ENCODE data around the gene SULT4A1.
"Not testable (repeated sequence)": the region's sequence is repeated elsewhere in the genome, so short reads cannot be mapped to it uniquely, and the experiment has no call there.

SULT4A1 gene

DNA sequence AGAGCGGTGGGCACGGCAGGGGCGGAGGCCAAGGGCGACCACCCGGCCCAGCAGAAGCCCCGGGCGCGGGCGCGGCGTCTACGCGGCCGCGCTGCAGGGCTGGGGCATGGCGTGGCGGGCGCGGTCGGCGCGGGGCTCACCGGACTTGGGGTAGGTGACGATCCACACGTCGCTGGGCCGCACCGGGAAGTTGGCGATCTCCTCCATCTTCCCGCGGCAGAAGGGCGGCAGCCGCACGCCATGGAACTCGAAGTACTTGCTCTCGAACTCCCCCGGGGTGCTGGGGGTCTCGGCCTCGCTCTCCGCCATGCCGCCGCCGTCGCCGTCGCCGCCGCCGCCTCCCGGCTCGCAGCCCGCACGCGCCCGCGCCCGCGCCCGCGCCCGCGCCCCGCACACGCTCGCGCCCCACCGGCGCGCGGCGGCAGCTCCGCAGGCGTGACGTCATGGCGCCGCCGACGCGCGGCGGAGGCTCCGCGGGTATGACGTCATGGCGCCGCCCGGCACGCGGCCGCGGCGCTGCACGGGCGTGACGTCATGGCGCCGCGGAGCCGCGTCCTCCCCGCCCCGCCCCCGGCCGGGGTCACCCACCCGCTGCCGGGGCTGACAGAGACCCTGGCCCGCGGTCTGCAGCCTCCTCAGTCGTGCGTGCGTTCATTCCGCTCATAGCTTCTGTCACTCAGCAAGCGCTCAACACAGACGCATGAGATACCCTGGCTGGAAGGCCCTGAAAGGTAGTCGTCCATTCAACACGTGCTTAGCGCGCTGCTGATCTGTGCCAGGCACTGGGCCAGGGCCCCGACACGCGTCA, at the start of gene SULT4A1:
TSS of gene SULT4A1 (minus strand) at position 440 of the 808 bp plus-strand sequence. CDS start at position 309, 131 bp downstream.
- no peak for DNase-seq

- DNase-seq, result no peak
Observed at GRCh38 chr22:43911351-43911750, 49.0 kb upstream of the SULT4A1 start.

- DNase-seq, result no peak
Observed at GRCh38 chr22:43910178-43910695, 47.9 kb upstream of the SULT4A1 start.

- no peak for DNase-seq
Observed at GRCh38 chr22:43909708-43910107, 47.4 kb upstream of the SULT4A1 start.

GRCh38 chr22:43905681-43906080, 43.4 kb upstream of the SULT4A1 start:
- DNase-seq, result no peak

DNA sequence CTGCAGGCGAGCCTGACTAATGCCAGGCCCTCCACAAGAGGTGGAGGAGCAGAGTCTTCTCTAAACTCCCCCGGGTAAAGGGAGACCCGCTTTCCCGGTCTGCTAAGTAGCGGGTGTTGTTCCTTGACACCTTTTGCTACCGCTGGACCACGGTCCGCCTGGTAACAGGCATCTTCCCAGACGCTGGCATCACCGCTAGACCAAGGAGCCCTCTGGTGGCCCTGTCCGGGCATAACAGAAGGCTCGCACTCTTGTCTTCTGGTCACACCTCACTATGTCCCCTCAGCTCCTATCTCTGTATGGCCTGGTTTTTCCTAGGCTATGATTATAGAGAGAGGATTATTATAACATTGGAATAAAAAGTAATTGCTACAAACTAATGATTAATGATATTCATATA, 42.1 kb upstream of the SULT4A1 start:
- DNase-seq, result not testable (repeated sequence)

GRCh38 chr22:43903033-43903432, 40.7 kb upstream of the SULT4A1 start:
- not testable (repeated sequence) for DNase-seq

DNA sequence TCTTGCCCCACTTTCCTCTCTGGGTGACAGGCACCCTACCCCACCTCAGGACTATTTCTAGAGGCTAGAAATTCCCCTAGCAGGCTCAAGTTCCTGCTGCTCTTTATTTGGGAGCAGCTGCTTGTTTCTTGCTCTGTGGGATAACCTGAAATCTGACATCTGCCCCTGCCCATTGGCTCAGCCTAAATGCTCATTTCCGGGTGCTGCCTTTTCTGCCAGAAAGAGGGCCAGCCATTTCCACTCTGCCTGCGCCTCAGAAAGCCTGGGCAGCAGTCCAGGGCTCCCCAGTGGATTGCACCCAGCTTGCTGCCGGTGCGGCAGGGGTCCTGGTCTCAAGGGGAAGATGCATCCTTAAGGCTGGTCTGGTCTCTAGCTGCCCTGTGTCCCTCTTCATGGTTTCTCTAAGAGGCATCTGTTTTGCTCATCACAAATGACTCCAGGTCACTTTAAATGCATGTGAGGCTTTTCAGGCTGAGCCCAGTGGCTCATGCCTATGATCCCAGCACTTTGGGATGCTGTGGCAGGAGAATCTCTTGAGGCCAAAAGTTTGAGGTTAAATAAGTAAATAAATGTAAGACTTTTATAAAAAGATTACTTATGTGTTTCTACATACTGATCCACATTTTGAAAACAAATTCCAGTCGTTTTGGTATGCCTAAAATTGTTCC, 39.8 kb upstream of the SULT4A1 start:
- DNase-seq, result no peak

GRCh38 chr22:43900206-43900605, 37.9 kb upstream of the SULT4A1 start:
- DNase-seq, result no peak

DNA sequence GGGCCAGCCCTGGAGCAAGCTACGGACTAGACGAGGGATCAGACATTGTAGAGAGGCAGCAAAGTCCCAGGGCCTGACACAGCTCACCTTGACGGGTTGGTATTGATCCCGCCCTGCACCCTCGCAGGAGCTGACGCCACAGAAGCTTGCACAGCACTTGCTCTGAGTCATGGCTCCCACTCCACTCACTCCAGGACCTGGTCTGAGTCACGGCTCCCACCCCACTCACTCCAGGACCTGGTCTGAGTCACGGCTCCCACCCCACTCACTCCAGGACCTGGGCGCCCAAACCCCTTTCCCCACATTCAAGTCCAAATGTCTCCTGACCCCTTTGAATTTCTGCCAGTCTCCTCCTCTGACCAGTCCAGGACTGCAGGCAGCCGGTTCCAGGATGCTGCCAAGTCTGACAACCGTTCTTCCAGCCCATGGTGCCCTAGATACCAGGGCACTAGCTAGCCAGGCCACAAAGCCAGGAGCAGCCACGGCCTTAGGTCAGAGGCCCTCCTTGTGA, 35.5 kb upstream of the SULT4A1 start:
- no peak for DNase-seq

DNA sequence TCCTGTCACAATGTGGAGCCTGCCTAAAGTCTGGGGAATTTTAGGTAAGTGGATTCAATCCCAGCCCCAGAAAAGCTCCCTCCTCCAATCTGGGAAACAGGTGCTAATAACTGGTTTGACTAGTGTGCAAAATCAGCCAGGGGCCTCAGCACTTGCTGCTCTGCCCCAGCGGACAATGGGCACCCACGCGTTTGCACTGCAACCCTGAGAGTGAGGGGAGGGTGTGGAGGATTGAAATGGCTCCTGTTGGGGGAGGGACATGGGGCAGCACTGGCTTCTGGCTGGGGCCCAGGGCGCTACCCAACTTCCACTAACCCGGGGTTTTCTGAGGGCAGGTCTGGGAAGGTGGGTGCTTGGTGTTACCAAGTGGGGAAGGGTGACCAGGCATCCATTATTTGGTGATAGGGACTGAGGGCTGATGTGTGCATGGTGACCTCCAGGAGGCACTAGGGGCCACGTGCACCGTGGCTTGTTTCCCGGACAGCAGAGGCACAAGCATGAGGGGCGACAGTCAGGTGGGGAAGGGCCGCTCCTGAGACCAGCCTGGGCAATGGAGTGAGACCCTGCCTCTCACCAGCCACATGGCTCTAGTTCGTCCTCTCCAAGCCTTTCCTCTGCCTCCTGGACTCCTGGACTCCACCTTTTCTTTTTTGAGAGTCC, 33.8 kb upstream of the SULT4A1 start:
- DNase-seq, result no peak

- no peak for DNase-seq
Observed at GRCh38 chr22:43894122-43894521, 31.8 kb upstream of the SULT4A1 start.

DNA sequence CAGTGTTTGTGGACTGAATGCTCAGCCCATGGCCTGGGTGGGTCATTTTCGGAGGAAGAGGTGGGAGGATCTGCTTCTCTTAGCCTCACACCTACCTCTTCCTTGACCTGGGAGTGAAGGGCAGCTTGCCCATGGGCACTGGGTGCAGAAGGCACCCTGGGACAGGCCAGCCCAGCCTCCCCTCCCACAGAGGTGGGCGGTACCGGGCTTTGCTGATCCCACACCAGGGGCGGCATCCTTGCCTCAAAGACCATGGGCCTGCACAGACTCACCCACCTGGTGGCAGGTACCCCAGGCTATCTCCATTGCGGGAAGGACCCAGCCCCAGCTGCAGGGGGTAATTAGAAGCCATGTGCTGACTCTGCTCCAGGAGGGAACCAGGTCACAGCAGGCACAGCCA, 31.0 kb upstream of the SULT4A1 start:
- DNase-seq, result no peak

DNA sequence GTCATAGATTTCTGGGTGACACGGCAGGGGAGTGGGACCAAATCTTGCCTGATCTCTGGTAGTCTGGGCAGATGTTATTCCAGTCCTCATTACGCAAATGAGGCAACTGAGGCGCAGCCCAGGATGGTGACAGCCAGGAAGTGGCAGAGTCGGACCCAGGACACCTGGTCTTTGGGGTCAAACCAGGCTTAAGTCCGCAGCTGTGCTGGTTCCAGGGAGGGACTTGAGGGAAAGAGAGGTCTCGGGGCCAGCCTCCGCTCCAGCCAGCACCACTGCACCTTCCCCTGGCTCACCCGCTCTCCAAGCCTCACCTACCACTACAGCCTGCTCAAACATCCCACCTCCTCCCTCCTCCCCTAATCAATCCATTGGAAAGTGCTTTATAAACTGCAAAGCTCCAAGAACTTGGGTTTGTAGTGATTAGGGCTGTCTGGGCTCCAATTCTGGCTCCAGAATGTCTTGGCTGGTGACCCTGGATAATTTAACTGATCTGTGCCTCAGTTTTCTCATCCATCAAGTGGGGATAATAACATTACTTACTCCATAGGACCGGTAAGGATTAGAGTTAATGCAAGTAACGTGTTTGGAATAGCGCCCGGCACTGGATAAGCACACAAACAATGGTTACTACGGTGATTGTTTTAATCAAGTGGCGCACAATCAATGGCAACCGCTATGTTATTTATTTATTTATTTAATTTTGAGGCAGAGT, 30.0 kb upstream of the SULT4A1 start:
- no peak for DNase-seq

- no peak for DNase-seq
Observed at GRCh38 chr22:43891360-43892182, 29.3 kb upstream of the SULT4A1 start, which contains the start of gene PNPLA5. Gene PNPLA5, minus strand, starts transcription at chr22:43892013. Its CDS starts 133 bp downstream, at chr22:43891880.

- no peak for DNase-seq
Observed at GRCh38 chr22:43890901-43891331, 28.6 kb upstream of the SULT4A1 start.

DNA sequence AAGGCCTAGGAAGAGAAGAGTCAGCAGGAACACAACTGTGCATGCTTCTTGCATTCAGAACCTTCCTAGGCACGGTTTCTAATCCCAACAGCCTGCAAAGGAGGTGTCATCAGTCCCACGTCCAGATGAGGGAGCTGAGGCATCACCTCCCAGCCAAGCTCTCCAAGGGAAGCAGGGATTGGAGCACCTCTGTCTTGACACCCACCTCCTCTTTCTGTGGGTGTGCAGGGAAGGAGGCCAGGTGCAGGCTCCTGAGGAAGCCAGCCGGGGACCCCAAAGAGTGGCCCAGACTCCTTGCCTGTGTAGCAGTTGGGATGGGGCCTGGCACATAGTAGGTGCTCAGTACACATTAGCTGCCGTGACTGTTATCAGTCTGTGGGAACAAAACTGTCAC, 27.5 kb upstream of the SULT4A1 start:
- DNase-seq, result peak; percentile 74

DNA sequence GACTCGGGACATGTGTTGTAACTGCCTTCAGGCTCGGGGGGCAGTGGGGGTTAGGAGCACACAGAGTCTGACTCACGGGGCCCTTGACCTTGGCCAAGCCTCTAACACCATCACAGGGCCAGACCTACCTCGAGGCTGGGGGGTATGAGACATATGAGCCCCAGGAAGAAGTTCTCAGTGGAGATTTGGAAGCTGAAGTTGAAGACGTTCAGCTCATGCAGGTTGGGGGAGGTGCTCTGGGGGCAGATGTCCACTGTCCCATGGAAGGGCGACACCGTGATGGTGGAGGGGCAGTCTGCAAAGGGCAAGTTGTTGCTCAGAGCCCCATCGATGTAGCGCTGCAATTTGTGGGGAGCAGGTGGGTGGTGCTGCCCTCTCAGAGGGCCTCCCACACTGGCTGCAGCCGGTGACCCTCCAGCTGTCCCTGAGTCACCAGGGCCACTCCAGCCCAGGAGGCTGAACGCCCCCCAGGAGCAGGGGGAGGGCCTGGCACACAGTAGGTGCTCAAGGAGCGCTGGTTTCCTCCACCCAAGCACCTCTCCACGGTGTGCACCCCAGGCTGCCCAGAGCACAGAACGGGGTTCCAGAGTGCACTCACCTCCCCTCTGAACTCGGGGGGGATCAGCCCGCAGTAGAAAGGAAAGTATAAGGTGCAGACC, 27.0 kb upstream of the SULT4A1 start:
- peak; percentile 2 for DNase-seq

DNA sequence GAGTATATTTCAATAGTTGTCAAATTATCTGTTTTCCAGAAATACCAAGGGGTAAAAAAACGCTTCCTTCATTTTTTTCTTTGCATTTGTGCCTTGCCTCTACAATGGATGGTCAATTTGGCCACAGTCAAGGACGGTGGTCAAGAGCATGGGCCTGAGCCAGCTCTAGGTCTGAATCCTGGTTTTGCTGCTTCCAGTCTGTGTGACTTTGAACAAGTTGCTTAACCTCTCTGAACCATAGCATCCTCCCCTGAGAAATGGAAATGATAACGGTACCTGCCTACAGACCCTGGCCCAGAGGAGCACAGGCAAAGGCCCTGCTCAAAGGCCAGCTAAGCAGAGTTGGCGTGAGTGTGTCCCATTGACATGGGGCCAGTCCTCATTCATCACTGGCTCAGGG, 26.4 kb upstream of the SULT4A1 start:
- peak; percentile 5 for DNase-seq

GRCh38 chr22:43887391-43887790, 25.1 kb upstream of the SULT4A1 start:
- peak; percentile 8 for DNase-seq

DNA sequence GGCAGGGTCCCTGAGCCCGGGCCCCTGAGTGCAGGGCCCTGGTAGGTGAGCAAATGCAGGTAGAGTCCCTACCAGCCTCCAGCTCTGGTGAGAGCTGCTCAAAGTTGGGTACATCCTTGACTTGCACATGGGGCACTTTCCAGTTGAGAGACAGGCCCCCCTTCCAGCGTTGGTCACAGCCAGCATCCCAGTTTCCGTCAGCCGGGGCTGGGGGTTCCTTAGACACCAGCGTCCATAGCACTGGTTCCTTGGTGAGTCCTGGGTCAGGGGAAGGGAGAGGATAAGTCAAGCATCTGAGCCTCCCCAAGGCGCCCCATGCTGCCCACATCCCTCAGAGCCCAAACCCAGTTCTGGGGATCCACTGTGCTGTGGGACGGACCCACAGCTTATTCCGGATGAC, 23.9 kb upstream of the SULT4A1 start:
- DNase-seq, result peak; percentile 5

Data from 8988T (cell line).